HG02678 (cell line): ENCODE data around the gene DPYSL4.

Experiments
- ATAC-seq: cut with Tn5 transposase; IDR thresholded peaks from one replicate; pipeline ENCODE4 v1.9.1; 2021; ENCODE audit warnings: mild to moderate bottlenecking, moderate library complexity; ENCODE audit not compliant: unreplicated experiment

Gene DPYSL4

DNA sequence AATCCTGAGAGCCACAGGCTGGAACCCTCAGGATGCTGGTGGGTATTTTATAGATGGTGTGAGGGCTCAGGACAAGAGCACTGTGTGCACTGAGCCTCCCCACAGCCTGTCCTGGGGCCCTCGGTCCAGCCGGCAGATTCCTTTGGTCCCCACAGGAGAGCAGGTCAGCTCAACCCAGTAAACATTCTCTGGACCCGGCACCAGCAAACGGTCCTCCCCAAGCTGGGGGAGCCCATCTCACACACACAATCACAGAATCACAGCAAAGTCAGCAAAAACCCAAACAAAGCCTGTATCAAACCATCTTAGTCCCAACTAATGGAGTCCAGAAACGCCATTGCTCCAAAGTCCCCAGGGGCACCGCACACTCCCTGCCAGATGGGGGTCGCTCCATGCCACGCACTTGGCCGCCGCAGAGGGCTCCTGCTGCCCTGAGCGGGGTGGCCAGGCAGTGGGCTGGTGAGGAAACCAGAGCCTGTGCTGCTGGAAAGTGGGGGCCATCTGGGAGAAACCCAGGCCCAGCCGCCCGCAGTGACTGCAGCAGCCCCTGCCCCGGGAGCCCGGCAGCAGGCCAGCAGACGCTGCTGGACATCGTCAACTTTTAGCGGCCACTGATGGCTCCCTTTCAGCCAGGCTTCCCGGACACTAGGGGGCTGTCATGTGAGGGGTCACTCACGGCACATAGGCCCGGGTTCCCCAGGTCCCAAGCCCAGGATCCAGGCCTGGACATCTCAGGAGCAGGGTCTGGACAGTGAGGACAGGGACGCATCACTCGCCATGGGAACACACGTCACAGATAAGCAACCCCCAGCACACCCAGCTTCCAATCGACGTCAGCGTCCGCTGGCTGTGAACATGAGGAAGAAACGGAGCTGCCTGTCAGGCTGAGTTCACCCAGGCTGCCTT, 52.6 kb downstream of the DPYSL4 start:
- ATAC-seq, result no peak

DNA sequence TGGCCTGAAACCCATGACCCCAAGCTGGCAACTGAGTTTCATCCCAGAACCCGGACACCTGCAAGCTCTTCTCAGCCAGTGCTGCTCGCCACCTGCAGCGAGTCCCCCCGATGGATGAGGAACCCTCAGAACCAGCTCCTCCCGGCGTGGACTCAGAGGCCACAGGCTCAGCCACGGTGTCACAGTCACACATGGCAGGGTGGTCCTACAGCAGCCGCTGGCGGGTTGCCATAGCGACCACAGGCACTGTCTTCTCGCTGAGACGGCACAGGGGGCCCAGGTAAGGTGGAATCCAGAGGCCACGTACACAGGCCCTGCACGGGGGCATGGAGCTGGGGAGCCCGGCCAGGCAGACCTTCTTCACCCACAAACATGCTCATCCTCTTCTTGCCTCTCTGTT, 53.4 kb downstream of the DPYSL4 start:
- ATAC-seq, result no peak

DNA sequence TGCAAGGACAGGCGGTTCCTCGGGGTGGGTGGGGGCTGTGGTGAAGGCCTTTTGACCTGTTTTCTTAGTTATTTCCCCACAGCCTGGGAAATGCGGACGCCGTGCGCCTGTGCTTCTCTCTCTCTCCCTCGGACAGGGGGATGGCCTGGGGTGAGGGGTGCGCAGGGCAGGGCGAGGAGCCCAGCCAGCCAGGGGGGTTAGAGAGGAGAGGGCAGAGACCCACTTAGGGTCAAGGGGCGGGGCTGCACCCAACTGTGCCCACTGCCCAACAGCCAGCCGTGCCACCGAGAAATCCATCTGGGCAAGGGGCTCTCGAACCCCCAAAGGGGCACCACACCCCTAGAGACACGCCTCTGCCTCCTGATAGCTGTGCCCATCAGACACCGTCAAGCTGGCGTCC, 53.8 kb downstream of the DPYSL4 start:
- ATAC-seq, result no peak

DNA sequence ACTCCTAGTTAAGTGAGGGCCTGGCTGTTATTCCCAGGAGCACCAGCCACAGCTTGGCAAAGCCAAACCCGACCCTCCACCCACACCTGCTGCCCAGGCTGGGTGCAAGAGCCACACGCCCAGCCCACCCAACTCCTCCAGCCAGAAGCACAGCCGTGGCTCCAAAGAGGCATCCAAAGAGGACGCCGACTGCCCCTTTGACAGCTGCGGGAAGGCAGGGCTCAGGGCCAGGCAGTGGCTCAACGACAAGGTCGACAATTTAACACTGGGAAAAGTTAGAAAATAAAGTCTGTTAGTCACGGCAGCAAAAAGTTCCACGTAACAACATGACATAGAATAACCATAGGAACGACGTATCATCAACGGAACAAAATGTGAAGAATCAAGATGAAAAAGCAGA, 54.3 kb downstream of the DPYSL4 start:
- ATAC-seq, result no peak

DNA sequence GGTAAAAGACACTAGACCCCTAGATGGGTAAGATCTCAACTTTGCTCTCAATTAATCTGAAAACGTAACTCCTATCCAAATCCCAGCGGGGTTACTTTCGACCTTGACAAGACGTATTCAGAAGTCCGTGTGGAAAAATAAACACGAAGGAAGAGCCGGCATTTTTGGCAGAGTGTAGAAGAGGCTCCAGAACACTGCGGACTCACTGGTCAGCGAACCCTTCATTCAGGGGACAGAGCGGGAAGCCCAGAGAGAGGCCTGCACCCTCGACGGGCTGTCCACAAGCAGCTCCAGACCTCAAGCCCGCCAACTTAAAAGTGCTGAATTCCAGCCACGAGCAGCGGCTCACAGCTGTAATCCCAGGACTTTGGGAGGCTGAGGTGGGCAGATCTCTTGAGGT, 54.7 kb downstream of the DPYSL4 start:
- ATAC-seq, result no peak

DNA sequence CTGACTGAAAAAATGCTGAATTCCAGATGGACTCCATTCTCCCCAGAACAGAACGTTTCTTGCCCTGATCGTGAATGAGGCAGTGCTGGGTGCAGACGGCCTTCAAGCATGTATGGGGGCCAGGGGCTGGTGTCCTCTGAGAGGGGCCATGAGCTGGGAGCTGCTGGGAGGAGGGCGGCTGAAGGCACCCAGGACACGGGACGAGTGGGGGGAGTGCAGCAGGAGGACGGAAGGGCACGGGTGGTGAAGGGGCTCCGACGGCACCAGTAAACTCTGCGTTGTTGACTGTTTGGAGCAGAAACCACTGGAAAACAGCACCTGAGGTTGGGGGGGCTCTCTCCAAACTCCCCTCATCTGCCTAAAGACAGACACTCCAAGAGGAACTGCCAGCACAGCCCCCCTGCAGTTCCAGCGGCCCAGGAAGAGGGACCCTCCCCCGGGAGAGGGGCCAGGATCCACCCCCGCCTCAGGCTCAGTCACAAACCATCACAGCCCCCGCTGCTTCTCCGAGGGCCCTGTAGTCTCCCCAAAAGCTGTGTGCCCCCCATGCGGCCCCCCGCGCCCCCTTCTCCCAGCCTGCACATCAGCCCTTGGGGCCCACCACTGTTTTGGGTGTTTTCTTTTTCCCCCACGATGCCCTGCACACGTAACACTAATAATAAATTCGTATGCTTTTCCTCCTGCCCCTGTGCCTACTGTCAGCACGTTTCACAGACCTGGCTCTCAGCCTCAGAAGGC, 55.5 kb downstream of the DPYSL4 start:
- ATAC-seq, result no peak

DNA sequence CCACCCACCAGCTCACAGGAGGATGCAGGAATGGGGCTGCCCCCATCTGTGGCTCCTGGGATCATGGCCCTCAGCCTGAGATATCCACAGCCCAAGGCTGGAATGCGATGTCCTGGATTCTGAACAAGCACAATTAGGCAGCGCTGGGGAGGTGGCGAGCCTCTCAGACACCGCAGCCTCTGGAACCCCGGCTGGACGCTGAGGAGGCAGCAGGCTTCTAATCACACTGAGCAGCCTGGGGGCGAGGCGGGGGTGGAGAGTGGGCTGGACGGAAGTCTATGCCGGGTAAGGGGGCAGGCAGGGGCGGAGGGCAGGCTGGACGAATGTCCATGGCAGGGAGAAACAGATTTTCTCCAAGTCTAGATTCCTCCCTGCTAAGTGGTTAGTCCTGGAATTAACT, 56.4 kb downstream of the DPYSL4 start:
- ATAC-seq, result no peak

DNA sequence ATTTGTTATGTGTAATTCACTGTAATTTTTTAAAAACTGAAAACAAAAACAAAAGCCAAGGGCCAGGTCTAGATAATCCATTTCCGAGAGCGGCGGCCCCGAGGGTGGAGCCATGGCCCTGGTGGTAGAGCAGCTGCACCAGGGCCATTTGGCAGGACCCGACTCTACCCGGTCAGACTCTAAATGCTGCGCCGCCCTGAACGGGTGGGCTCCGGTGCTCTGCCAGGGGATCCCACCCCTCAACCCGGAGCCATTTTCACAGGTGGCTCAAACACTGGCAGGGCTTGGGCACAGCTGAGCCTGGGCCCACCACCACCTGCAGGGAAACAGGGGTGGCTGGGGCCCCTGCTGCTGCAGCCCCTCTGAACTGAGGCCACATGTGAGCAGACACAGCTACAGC, 56.9 kb downstream of the DPYSL4 start:
- no peak for ATAC-seq

DNA sequence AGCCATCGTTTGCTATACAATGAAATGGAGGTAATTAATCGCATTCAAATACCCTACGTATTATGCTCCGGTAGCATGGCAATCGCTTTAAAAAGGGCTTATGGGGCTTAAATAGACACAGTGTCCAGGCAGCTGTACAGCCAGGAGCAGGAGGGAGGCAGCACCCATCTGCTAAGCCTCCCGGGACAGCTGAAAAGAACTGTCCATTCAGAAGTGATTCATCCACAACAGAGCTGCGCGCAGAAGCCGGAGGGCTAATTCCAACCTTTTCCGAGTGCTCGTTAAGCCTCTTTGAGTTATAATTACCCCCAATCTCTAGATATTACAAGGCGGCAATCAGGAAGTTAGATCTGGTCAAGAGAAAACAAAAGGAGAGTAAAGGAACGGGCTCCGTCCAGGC, 58.3 kb downstream of the DPYSL4 start:
- ATAC-seq, result no peak

DNA sequence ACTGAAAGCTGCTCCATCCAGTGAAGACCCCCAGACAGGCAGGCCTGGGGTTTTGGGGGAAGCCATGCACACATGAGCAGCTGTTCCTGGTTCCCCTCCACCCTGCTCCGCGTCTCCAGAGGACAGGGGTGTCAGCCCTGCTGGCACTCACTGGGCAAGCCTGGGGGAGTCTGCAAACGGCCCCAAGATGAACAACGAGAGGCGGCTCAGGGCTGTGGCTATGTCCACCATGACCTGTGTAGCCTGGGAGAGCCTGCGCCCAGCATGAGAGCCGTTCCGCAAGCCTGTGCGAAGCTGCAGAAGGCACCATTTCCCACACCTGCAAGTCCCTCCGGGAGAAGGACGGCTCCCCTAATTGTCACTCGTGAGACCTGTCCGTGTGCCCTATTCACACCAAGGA, 59.5 kb downstream of the DPYSL4 start:
- no peak for ATAC-seq

DNA sequence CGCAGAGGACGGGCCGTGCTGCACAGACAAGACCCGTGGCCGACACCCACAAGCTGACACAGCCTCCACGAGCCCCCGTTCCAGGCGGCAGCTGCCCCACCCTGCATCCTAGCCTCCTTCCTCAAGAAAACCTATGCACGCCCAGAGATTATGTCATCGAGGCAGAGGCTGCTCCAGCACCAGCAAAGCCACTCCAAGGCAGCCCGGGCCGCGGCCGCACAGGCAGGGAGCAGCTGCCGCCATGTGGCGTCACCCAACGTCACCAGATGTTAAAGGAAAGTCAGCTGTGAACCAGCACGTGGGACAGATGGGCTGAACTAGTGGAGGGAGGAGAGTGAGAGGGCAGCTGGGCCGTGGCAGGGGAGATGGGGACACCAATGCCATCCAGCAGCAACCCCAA, 61.2 kb downstream of the DPYSL4 start:
- ATAC-seq, result no peak

DNA sequence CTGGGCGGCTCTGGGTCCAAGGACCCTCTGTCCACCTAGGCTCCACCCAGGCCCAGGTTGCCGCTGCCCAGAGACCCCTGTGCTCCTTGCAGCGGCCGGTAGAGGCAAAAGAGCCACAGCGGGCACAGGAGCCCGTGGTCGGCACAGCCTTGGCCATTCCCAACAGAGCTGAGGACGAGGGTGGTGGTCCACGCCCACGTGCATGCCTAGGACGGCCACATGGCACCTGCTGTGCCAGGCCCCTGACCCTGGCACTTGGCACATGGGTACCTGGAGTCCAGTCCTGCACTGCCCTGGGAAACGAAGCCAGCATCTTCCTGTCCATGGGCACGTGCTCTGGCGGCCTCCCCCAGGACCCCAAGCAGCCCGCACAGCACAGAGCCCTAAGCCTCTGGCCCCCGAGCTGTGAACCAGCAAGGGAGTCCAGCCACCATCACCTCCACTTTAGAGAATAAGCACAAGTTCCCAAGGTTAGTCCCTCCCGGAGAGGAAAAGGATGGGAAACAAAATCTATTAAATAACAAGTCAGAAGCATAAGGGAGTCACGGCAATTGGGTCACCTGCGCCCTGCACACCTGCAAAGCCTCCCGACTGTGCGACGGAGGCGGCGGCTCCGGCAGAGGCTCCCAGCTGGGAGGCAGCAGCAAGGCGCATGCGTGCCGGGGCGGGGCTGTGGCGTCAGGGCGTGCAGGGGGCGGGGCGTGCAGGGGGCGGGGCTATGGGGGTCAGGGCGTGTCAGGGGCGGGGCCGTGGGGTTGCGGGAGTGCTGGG, 61.9 kb downstream of the DPYSL4 start:
- no peak for ATAC-seq

DNA sequence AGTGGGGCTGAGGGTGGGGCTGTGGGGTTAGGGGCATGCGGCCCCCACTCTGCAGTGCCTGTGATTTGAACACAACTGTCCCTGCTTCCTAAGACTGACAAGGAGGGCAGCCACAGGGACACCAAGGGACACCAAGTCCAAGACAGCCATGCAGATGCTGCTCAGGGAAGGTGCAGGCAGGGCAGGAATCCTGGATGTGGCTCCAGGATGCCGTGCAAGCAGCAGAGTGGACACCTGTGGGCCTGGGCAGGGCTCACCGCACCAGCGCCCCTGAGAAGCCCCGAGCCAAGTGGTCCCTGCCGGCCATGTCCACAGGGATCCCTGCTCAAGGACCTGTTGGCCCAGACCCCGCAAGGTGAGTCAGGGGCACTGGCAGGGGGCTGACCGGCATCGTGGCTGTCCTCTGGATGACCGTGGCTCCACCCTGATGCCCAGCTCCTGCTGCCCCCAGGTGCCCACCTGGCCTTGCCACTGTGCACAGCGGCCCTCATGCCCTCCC, 62.5 kb downstream of the DPYSL4 start:
- no peak for ATAC-seq

DNA sequence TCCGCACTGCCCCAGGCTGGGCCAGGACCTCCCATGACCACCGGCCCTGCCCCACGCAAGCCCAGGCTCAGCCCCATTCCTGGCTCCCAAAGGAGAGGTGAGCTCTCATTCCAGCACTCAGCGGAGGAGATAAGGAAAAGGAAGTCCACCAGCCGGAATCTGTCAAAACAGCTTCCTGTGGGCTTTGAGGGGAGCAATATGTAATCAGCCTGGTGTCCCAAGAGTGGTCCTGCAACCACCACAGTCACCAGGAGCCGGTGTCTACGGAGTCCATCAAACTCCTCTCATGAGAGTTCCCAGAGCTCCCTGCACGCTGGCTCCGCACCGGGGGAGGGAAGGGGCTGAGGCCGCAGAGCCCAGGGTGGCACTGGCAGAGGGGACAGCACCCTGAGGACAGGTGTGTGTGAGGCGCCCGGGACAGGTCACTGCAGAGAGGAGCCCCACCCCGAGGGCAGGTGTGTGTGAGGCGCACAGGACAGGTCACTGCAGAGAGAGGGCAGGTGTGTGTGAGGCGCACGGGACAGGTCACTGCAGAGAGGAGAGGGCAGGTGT, 63.2 kb downstream of the DPYSL4 start:
- ATAC-seq, result no peak

DNA sequence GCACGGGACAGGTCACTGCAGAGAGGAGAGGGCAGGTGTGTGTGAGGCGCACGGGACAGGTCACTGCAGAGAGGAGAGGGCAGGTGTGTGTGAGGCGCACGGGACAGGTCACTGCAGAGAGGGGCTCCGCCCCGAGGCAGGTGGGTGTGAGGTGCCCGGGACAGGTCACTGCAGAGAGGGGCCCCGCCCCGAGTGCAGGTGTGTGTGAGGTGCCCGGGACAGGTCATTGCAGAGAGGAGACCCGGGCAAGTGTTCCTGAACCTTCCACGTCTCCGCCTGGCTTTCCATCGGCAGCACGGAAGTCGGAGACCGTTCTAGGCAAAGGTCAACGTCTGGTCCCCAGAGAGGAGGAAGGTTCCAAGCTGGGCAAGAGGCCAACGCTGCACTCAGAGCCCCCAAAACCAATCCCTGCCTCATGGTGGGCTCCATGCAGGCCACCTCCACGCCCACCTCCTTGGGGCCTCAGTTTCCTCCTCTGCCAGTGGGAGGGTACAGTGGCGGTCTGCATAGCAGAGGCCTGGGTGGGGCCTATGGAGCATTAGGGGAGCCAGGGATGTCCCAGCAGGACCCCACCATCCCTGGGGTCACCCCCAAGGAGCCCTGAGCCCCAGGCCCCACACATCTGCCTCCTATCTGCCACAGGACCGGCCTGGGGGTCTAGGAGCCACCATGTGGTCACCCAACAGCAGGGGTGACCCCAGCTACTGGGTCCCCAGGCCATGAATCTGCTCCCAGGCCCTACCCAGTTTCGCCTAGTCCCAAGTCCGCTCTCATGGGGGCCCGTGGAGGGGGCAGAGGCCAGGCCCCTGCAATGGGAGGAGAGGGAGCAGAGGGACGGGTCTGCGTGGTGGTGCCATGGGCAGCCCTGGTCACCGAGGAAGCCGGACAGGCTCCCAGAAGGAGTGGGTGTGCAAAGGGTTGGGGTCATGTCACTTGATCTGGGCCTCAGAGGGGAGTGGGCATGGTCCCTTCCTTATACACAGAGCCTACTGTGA, 64.0 kb downstream of the DPYSL4 start:
- no peak for ATAC-seq

DNA sequence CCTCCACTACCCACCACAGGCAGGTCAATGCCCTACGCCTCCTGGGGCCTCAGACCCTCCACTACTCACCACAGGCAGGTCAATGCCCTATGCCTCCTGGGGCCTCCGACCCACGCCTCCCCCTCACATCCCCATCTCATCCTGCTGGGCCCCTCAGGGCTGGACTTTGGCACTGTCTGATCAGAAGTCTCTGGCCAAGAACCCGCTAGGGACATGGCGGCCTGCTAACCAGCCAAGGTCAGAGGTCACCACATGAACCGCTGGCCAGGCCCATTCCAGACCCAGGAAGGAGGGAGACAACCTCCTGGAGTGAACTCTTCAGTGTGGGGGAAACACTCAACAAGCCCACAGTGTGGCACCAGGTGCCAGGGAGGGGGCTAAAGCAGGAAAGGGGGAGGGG, 65.2 kb downstream of the DPYSL4 start:
- ATAC-seq, result no peak

DNA sequence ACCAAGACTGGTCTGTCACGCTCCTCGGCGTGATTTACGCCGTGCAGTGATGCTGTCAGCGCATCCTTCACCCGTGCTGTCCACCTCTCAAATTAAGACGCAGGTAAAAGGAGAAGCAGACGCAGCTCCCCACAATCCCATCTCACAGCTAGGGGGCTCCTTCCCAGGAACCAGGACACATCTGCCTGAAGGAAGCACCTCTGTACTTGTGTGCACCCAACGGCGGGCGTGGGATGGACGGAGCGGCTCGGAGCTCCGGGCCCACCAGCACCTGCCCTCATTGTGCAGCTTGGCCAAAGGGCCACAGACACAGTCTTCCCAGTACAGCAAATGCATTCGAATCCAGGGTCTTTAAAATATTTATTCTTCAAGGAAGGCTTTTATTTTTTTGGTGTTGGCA, 65.7 kb downstream of the DPYSL4 start:
- ATAC-seq, result no peak

DNA sequence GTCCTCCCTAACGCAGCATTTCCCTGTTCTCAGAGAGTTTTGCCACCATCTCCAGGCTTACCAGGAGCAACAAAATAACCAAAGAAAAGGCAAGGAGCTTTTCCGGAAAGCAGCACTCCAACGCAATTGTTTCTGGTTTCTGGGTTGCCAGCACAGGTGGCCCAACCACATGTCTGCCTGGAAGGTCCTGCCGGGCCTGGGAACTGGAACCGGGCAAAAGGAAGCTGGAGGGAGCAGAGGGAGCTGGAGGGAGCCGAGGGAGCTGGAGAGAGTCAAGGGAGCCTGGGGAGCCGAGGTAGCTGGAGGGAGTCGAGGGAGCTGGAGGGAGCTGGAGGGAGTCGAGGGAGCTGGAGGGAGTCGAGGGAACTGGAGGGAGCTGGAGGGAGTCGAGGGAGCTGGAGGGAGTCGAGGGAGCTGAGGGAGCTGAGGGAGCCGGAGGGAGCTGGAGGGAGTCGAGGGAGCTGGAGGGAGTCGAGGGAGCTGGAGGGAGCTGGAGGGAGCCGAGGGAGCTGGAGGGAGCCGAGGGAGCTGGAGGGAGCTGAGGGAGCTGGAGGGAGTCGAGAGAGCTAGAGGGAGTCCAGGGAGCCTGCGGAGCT, 66.4 kb downstream of the DPYSL4 start:
- no peak for ATAC-seq

DNA sequence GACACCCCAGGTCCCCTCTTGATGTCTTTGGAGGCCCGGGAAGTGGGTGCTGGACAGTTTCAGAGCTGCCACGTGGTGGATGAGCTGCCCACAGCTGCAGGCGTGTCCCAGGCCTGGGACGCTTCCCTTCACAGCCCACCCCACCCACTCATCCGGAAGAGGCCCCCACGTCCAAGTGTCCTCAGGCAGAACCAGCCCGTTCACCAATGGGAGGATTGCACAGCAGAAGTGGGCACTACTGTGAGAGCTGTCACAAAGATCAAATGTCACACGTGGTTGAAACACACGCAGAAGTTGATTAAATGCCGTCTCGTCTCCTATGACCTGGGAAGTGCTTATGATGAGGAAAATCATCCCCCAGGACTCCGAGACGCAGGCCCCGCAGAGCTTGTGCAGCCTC, 68.1 kb downstream of the DPYSL4 start:
- no peak for ATAC-seq
